Parathyroid adenoma (tissue), 2 donors: Measurements from ENCODE around the gene WFDC12.

ENCODE experiments used
- H2AFZ ChIP-seq: fragments of 300-600 bp; sonication (generic); one replicate; pipeline ENCODE4 v1.7.0; 2017; ENCODE audit warnings: antibody characterized with exemption, mild to moderate bottlenecking
- H3K27ac ChIP-seq: fragments of 300-600 bp; sonication (generic); one replicate; pipeline ENCODE4 v1.7.0; 2017
- H3K27me3 ChIP-seq: fragments of 300-600 bp; sonication (generic); one replicate; pipeline ENCODE4 v1.7.0; 2017; ENCODE audit warnings: low read length; ENCODE audit not compliant: control insufficient read depth, insufficient read depth
- H3K36me3 ChIP-seq: fragments of 300-600 bp; sonication (generic); one replicate; pipeline ENCODE4 v1.7.0; 2017; ENCODE audit warnings: low read length; ENCODE audit not compliant: control insufficient read depth, insufficient read depth
- H3K4me1 ChIP-seq: fragments of 300-600 bp; sonication (generic); one replicate; pipeline ENCODE4 v1.7.0; 2017; ENCODE audit warnings: control low read depth
- H3K4me2 ChIP-seq: fragments of 300-600 bp; sonication (generic); one replicate; pipeline ENCODE4 v1.7.0; 2017; ENCODE audit warnings: low read length
- H3K4me3 ChIP-seq: fragments of 300-600 bp; sonication (generic); one replicate; pipeline ENCODE4 v1.7.0; 2017; ENCODE audit warnings: low read depth, low read length
- H3K79me2 ChIP-seq: fragments of 300-600 bp; sonication (generic); one replicate; pipeline ENCODE4 v1.7.0; 2017; ENCODE audit warnings: control low read depth
- H3K9ac ChIP-seq: fragments of 300-600 bp; sonication (generic); one replicate; pipeline ENCODE4 v1.7.0; 2017; ENCODE audit warnings: mild to moderate bottlenecking
- H3K9me3 ChIP-seq: fragments of 300-600 bp; sonication (generic); one replicate; pipeline ENCODE4 v1.7.0; 2017; ENCODE audit warnings: low read length; ENCODE audit not compliant: control insufficient read depth
- TF ChIP-seq, protein P1 (sequence below): fragments of 300-600 bp; sonication (generic); IDR thresholded peaks from one replicate; pipeline ENCODE4 v1.7.0; 2017; ENCODE audit warnings: antibody characterized with exemption, mild to moderate bottlenecking
- donor health status: primary hyperparathyroidism.

Gene WFDC12

DNA sequence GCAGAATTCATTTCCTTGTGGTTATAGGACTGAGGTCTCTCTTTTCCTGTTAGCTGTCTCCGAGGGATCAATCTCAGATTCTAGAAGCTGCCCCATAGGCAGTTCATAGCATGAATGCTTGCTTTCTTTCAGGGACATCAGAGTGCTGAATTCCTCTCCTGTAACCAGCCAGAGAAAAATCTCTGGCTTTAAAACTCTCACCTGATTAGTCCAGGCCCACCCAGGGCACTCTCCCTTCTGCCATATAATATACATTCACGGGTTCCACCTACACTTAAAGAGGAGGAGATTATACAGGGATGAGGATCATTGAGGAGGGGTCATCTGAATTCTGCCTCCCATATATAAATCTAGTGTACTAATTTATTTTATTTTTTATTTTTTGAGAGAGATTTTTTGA lies 21.2 kb downstream of the WFDC12 start:
- no peaks in the 10 kb centered on the region for H3K79me2 ChIP-seq
- H3K9me3 ChIP-seq: no peaks in the 10 kb centered on the region
- H3K36me3 ChIP-seq: no peaks in the 10 kb centered on the region
- H2AFZ ChIP-seq: no peak overlapping the region
- no peak overlapping the region for H3K4me2 ChIP-seq
- TF ChIP-seq, protein P1, sequence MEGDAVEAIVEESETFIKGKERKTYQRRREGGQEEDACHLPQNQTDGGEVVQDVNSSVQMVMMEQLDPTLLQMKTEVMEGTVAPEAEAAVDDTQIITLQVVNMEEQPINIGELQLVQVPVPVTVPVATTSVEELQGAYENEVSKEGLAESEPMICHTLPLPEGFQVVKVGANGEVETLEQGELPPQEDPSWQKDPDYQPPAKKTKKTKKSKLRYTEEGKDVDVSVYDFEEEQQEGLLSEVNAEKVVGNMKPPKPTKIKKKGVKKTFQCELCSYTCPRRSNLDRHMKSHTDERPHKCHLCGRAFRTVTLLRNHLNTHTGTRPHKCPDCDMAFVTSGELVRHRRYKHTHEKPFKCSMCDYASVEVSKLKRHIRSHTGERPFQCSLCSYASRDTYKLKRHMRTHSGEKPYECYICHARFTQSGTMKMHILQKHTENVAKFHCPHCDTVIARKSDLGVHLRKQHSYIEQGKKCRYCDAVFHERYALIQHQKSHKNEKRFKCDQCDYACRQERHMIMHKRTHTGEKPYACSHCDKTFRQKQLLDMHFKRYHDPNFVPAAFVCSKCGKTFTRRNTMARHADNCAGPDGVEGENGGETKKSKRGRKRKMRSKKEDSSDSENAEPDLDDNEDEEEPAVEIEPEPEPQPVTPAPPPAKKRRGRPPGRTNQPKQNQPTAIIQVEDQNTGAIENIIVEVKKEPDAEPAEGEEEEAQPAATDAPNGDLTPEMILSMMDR: no peak
- no peak overlapping the region for H3K9ac ChIP-seq
- no peak overlapping the region for H3K4me3 ChIP-seq
- no peaks in the 10 kb centered on the region for H3K4me1 ChIP-seq
- H3K27me3 ChIP-seq: no peaks in the 10 kb centered on the region
- H3K27ac ChIP-seq: no peak overlapping the region

DNA sequence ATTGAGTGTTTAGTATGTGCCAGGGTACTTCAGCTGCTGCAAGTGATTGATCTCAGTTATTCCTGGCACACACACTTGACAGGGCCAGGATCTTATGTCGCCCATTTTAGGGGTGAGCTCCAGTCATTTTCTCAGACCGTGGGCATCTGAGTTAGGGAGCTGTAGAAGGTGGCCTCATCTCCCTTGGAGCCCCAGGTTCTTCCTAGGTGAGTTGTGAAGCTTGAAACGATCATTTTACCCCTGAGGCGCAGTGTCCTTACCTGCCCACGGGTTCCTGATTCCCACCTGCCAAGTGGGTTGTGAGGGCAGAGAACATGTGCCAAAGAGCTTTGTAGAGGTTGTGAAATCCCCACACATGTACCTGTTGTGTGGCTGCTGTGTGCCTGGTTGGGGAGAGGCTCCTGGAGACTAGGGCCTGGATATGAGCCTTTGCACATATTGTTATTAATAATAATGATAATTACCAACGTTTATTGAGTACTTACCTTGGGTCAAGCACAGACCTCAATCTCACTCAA lies 22.9 kb downstream of the WFDC12 start:
- no peaks in the 10 kb centered on the region for H3K79me2 ChIP-seq
- no peaks in the 10 kb centered on the region for H3K4me1 ChIP-seq
- no peak overlapping the region for H3K4me2 ChIP-seq
- H2AFZ ChIP-seq: peak overlapping the region; percentile 26
- H3K9ac ChIP-seq: no peak overlapping the region
- H3K27ac ChIP-seq: no peak overlapping the region
- TF ChIP-seq, protein P1: no peak
- no peaks in the 10 kb centered on the region for H3K36me3 ChIP-seq
- peaks cover 7% of the 10 kb centered on the region for H3K27me3 ChIP-seq
- no peaks in the 10 kb centered on the region for H3K9me3 ChIP-seq
- no peak overlapping the region for H3K4me3 ChIP-seq

DNA sequence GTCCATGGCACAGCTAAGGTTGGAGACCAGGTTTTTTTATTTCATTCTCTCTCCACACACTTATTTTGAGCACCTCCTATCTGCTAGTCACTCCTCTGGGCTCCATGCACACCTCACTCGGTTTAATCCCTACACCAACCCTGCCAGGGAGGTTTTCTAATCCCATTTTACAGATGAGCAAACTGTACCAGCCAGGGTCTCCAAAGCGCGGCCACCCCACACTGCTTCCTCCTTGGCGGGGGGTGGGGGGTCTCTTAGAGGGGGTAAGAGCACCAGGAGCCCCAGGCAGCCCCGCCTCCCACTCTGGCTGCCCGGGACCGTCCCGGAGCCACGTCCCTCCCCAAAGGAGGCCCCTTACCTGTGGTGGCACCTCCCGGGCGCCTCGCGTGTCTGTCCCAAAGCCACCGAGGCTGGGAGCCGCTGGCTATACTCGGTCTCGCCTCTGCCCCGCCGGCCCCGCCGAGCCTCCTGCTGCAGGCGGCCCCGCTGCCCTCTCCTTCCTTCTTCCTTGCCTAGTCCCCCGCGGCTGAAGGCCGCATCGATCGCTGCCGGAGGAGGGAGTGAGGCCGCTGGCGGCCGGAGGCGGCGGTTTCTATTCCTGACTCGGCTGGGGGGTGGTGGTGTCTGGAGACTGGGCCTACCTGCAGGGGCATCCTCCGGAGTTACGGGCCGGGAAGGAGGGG lies 23.6 kb downstream of the WFDC12 start, which contains the start of gene KCNS1:
Gene KCNS1 (minus strand): TSS at position 565 of the 683 bp plus-strand sequence. CDS start 1,891 bp downstream, outside the sequence.
- Histone ChIP-seq H3K4me2 (no peak within 1 kb of the TSS), H3K9me3 (no peaks in the 10 kb centered on the region), H3K4me1 (no peaks in the 10 kb centered on the region), H3K36me3 (no peaks in the 10 kb centered on the region), H3K27me3 (peaks cover 7% of the 10 kb centered on the region), H3K27ac (no peak within 1 kb of the TSS), H2AFZ (peak within 1 kb of the TSS; percentile 26), H3K4me3 (no peak within 1 kb of the TSS), H3K9ac (no peak within 1 kb of the TSS), H3K79me2 (no peaks in the 10 kb centered on the region)
- TF ChIP-seq, protein P1: no peak

DNA sequence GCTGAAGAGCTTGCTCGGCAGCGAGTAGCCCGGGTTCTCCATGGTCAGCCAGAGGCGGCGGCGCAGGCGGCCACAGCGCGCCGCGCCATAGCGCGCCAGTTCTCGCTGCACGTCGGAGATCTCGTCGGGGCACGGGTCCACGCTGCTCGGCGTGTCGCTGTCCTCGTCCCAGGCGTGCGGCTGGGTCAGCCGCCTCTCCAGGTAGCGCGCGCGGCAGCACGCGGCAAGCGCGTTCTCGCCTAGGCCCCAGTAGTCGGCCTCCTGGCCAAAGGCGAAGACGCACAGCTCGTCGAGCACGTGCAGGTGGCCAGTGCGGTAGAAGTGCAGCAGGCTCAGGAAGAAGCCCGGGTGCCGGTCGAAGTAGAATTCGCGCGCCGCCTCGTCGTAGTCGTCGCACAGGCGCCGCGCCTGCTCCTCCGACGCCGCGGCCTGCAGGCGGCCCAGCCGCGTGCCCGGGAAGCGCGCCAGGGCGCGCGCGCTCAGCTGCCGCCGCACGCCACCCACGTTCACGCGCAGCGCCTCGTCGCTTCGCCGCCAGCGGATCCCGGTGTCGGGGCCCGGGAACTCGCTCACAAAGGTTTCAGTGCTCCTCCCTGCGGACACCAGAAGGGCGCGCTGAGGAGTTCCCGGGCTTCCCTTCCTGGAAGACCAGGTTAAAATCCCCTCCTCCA lies 26.0 kb downstream of the WFDC12 start:
- Histone ChIP-seq H3K36me3 (no peaks in the 10 kb centered on the region), H3K4me3 (no peak overlapping the region), H3K4me1 (no peaks in the 10 kb centered on the region), H2AFZ (peak overlapping the region; percentile 57), H3K27me3 (peaks cover 7% of the 10 kb centered on the region), H3K27ac (no peak overlapping the region), H3K79me2 (no peaks in the 10 kb centered on the region), H3K9ac (no peak overlapping the region), H3K9me3 (no peaks in the 10 kb centered on the region), H3K4me2 (no peak overlapping the region)
- TF ChIP-seq, protein P1: no peak
